SIG-M5 treated with dmso at 0.1 percent for 504 hours (cell line): ENCODE results near the gene USP4.
"Not testable (repeated sequence)": the region's sequence is repeated elsewhere in the genome, so short reads cannot be mapped to it uniquely, and the experiment has no call there.

Experiments used
- DNase-seq: peaks from one replicate; lab custom pipeline; 2025; ENCODE audit not compliant: unreplicated experiment; lab: John Stamatoyannopoulos, UW

The USP4 gene

DNA sequence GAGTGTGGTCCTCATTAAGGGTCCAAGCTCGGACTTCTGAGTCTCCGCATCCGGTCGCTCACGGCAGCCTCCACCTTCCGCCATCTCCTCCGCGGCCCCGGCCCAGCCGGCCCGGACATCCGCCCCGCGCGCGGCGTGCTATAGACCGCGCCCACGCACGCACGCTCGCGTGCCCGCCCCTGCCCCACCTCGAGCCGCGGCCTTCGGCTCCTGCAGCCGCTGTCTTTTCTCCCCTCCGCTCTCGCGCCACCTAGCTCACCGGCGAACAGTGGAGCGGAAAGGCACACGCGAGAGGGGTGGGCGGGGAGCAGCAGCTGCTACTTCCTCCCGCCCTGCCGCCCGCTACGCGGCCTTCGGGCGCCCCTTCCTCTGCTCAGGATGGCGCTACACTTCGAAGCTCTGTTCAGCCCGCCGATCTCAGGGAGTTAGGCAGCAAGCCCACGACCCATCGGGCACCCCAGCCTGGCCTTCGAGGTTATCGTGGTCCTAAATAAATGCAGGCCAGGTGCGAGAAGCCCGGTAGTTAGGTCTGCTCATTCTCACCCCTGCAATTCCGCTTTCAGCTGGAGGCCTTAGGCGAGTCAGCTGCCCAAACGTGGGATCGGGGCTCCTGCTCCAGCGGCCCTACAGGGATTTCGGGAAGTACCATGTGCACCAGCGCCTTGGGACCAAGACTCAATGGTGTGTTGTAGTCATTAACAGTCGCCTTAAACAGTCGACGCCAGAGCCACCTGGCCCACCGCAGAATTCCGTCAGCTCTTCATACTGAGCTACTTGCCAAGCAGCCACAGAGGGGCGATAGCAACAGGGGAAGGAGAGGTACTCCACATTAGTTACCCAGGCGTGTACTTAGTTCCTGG lies at the start of gene USP4:
TSS of gene USP4 (minus strand) at position 113 of the 860 bp plus-strand sequence. CDS start at position 84, 29 bp downstream.
- DNase-seq: peak; percentile 95

DNA sequence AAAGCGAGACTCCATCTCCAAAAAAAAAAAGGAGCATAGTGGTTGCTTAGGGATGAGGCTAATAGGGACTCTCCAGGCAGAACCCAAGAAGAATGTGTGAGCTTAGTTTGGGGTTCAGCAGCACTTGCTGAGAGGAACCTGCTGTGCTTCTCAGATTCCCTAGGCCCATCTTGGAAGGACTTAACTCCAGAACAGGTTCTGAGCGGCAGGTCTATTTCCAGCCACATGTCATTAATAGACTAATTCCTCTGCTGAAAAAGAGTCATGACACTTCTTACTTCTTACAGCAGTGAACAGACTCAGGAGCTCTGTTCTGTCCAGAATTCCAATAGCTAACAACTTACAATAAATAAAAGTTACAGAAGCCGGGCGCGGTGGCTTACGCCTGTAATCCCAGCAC lies 49.4 kb upstream of the USP4 start:
- no peak for DNase-seq

- DNase-seq: no peak
These were observed 48.5 kb upstream of the USP4 start for GRCh38 chr3:49388289-49388820.

DNA sequence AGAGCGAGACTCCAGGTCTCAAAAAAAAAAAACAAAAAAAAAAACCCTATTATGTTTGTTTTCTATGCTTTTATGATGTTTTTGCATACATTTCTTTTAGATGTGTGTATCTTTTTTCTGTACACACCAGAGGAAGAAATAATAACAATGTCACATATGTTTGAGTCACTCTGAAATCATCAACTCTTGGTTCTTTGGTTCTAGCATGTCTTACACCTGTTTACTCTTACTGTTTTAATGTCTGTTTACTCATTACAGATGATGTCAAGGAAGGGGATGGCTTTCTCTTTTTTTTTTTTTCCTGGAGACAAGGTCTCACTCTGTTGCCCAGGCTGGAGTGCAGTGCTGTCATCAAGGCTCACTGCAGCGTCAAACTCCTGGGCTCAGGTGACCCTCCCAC lies 47.9 kb upstream of the USP4 start:
- DNase-seq: no peak

DNA sequence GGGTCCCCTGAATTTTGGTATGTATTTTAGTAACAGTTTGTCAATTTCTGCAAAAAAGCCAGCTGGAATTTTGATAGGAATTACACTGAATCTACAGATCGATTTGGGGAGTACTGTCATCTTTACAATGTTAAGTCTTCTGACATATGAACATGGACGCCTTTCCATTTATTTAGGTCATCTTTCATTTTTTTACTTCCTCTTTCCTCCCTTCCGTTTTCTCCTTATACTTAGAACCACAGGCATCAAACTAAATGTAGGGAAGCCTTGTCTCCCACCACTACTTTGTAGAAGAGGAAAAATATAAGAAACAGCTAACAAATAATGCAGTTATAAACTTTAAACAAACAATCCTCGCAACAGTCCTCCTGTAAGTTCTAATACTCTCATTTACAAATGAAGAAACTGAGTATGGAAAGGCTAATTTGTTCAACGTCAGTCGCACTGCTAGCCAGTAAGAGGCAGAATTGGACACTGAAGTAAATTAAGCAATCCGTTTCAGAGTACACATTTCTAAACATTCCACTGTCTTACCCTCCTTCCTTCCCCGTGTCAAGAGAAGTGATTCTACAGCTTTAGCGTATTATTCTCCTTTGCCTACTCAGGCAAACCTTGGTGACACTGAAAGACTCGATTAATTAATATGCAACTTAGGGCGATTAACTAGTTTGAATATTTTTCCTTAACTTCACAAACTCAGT lies 46.4 kb upstream of the USP4 start:
- DNase-seq: peak; percentile 87

- no peak for DNase-seq
These were observed 45.8 kb upstream of the USP4 start for GRCh38 chr3:49385617-49386016.

DNA sequence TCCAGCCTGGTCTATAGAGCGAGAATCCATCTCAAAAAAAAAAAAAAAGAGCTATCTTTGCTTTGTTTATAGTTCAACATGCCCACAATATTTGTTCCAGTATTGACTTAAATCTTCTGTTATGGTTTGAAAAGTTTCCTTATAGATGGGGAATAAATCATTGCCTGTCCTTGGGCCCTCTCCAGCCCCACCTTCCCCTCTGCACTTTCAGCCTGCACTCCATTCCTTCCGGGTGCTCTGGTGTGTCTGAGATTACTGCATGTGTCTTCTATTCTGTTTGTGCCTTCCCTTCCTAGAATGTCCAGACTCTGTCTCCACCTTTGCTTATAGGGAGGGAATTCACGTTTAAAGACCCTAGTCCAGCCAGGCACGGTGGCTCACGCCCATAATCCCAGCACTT lies 43.5 kb upstream of the USP4 start:
- DNase-seq: no peak

GRCh38 chr3:49378249-49378895 lies 38.5 kb upstream of the USP4 start:
- no peak for DNase-seq

- DNase-seq: peak; percentile 75
These were observed 37.6 kb upstream of the USP4 start for GRCh38 chr3:49377483-49377882.

- no peak for DNase-seq
These were observed 32.1 kb upstream of the USP4 start for GRCh38 chr3:49371946-49372345.

DNA sequence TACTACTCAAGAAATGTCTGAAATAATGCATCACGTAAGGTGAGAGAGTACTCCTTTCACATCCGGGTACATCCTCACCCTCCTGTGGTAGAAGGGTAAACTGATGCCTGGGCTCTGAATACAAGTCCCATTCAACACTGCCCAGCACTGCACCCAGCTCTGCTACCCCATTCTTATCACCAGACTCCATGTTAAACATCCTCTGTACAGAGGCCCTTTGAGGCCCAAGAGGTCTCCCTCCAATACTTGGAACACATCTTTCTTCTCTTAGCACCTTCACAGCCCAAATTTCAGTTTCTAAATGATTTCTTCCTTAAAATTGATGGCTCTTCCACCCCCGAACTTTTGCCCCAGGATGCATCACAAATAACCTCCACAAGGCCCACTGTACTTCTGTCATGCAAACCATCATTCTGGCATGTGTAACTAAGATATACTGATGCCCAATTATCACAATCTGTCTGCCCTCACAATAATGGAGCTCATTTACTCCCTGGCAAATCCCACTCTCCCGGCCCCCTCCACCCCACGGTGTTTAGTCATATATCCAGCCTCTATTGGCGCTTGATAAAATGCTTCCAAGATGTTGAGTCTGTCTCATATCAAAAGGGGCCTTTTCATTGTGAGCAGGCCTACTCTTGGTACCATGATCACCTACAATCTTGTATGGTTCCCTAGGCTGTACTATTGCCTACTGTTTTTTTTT lies 30.9 kb upstream of the USP4 start:
- DNase-seq: no peak

DNA sequence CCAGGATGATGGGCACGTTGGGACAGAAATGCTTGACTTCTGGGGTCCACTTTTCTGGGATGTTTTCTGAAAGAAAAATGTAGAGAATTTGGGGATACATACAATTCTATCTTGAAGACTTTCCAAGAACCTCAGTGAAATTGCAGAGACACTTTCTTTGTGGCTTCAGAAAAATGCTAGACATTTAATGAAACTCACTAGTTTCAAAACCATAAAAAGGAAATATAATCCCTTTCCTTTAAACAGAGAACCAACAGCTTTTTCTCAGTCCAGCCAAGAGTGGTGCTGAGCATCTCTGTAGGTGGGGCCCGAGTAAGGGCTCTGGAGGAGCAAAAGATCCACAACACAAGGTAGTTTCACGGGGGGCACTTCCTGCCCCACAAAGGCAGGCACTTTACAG lies 22.7 kb upstream of the USP4 start:
- DNase-seq: no peak

DNA sequence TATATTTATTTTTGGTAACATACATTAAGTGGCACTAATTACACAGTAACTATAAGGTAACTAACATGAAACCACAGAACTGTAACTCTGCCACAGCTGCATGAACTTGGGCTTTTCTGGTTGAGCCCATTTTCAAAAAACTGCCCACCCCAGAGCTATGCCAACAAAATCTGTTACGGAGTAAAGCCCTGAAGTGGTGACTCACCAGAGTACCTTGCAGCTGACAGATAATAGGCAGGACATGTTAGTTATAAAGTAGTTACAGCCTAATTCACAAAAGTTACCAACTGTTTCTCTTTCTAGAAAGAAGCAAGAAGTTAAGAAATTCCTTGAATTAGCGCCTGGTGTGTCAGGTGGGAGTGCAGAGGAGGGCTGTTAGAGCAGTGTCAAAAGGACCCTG lies 19.8 kb upstream of the USP4 start:
- DNase-seq: no peak

- peak; percentile 63 for DNase-seq
These were observed 19.0 kb upstream of the USP4 start for GRCh38 chr3:49358884-49359225.

GRCh38 chr3:49358217-49358883 lies 18.5 kb upstream of the USP4 start, which contains the start of gene GPX1:
Gene GPX1, minus strand, starts transcription at chr3:49358353. Its CDS starts 75 bp downstream, at chr3:49358278.
- peak; percentile 93 for DNase-seq

DNA sequence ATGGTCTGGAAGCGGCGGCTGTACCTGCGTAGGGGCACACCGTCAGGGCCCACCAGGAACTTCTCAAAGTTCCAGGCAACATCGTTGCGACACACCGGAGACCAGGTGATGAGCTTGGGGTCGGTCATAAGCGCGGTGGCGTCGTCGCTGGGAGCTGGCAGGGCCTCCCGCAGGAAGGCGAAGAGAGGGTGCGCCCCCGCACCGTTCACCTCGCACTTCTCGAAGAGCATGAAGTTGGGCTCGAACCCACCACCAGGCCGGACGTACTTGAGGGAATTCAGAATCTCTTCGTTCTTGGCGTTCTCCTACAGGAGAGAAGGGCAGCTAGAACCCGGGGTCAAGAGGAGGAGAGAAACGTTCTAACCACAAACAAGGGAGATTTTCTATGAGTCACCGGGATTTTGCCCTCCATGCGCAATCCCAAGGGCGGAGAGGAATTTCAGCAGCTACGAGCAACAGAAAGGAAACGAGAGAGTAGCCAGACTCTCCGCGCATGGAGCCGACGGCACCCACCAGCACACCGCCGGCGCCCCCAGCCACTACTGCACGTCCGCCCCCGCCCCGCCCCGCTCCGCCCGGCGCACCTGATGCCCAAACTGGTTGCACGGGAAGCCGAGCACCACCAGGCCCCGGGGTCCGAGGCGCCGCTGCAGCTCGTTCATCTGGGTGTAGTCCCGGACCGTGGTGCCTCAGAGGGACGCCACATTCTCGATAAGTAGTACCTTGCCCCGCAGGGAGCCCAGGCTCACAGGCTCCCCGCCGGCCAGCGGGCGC lies 17.8 kb upstream of the USP4 start:
- DNase-seq: peak; percentile 35

DNA sequence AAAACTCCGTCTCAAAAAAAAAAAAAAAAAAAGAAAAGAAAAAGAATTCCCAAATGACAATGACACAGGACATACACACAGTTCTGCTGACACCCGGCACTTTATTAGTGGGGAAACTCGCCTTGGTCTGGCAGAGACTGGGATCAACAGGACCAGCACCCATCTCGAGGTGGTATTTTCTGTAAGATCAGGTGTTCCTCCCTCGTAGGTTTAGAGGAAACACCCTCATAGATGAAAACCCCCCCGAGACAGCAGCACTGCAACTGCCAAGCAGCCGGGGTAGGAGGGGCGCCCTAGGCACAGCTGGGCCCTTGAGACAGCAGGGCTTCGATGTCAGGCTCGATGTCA lies 17.2 kb upstream of the USP4 start:
- DNase-seq: not testable (repeated sequence)

DNA sequence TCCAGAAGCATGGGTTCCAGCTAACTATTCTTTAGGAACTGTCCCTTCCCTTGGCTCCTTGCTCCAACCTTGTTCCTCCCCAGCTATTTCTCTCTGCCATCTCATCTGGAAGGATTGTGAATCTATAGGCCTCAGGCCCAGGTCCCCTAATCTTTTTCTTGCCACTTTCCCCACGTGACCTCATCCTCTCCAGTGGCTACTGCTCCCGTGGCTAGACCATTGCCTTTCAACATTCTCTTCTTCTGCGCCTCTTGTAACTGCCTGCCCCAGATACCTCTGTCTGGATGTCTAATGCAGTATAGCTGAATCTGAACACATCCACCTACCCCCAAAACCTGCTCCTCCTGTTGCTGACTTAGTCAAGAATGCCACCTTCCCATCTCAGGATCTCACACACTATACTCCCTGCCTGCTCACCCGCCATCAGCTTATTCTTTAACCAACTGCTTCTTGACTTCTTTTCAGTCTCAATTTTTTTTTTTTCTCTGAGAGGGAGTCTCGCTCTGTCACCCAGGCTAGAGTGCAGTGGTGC lies 13.1 kb upstream of the USP4 start:
- peak; percentile 40 for DNase-seq

GRCh38 chr3:49352281-49352680 lies 12.4 kb upstream of the USP4 start:
- DNase-seq: no peak
